Measurements from ENCODE around the gene TGFB3. TPM values are rescaled to one million over a fixed set of nuclear protein-coding genes. Genes with fewer than 3 reads are reported as not detected.

TGFB3 gene
- 0.33 and 1.2 TPM in 2 replicates for total RNA-seq

GRCh38 chr14:75981426-75982265 is at the start of gene TGFB3:
TGFB3 (minus strand) TSS chr14:75981995; CDS start chr14:75980893, 1,102 bp downstream.

GRCh38 chr14:75985618-75986438 is 4.0 kb upstream of the TGFB3 start, which contains the start of gene IFT43:
IFT43 (plus strand) TSS chr14:75985763; CDS start chr14:75985787, 24 bp downstream.

Other genes starting within 250 kb of the TGFB3 start
- gene IFT43, start 3.8 kb upstream of the TGFB3 start, total RNA-seq, result 17.8 and 18.8 TPM in 2 replicates
- 42.0 and 68.0 TPM in 2 replicates for gene GPATCH2L, start 169.9 kb upstream of the TGFB3 start, total RNA-seq

Measured in placental epithelial cell (primary cell).